ENCODE data around the gene UGT1A6.

DNA sequence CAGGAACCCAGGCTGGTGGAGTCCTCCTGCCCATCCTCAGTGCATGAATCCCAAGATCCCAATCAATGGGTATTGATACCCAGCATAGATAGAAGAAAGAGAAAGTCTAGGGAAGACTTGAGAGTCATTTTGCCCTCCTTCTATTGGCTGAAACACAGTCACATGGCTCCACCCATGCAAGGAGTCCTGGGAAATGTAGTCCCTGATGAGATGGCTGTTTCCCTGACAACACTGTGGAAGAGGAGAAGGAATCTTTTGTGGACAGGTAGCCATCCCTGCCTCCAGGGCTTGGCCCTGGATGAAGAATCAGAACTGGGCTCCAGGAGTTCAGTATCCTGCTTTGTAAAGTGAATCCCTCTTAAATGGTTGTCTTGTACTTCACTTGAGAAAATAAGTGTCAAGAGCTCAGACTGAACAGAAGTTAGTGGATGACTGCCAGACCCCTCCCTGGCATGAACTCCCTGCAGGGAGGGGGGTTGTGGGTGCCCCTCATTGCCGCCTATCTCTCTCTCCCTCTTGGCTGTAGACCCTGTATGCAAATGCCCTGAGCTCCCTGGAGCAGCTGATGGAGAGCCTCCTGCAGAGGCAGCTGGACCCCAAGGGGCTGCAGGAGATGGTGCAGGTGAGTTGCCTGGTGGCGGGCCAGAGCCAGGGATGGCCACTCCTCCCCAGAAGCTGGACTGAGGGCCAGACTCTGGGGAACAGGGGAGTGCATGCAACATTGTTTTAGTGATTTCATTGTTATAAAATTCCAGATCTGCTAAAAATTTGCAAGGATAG, 121.6 kb downstream of the UGT1A6 start:
- TF ChIP-seq, protein P1, sequence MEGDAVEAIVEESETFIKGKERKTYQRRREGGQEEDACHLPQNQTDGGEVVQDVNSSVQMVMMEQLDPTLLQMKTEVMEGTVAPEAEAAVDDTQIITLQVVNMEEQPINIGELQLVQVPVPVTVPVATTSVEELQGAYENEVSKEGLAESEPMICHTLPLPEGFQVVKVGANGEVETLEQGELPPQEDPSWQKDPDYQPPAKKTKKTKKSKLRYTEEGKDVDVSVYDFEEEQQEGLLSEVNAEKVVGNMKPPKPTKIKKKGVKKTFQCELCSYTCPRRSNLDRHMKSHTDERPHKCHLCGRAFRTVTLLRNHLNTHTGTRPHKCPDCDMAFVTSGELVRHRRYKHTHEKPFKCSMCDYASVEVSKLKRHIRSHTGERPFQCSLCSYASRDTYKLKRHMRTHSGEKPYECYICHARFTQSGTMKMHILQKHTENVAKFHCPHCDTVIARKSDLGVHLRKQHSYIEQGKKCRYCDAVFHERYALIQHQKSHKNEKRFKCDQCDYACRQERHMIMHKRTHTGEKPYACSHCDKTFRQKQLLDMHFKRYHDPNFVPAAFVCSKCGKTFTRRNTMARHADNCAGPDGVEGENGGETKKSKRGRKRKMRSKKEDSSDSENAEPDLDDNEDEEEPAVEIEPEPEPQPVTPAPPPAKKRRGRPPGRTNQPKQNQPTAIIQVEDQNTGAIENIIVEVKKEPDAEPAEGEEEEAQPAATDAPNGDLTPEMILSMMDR (IDR thresholded peaks at IDR 0.05) = no peak
- no peak for TF ChIP-seq POLR2AphosphoS5 (IDR thresholded peaks at IDR 0.05)
- no peak for TF ChIP-seq EP300 (IDR thresholded peaks at IDR 0.05; ENCODE audit: low read depth)
